Colon (tissue), 2 donors: ENCODE data around the gene CDH4.

Experiments
- FAIRE-seq: peaks from 2 replicates; lab custom pipeline; 2012; peaks lifted over from hg19 to GRCh38; lab: Jason Lieb, UNC
- donor health status: control.
- donor health status: control.

Gene CDH4

GRCh38 chr20:61918548-61918947 is 666.5 kb downstream of the CDH4 start:
- FAIRE-seq: no peak

DNA sequence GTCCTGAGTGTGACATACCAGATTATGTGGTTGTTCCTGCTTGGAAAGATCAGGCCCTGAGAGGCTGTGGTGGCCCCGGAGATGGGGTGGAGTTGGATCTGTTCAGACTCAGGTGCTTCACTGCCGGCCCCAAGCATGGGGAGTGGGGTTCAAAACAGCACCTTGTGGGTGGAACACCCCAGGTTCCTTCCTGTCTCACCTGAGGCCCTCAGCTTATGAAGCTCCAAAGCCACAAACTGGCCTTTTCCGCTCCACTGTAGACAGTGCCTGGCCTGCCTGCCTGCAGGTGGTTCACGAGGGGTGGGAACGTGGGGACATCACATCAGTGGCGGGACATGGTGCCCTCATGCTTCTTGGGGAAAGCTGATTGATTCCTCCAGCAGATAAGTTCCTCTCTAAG is 667.2 kb downstream of the CDH4 start:
- FAIRE-seq: no peak

DNA sequence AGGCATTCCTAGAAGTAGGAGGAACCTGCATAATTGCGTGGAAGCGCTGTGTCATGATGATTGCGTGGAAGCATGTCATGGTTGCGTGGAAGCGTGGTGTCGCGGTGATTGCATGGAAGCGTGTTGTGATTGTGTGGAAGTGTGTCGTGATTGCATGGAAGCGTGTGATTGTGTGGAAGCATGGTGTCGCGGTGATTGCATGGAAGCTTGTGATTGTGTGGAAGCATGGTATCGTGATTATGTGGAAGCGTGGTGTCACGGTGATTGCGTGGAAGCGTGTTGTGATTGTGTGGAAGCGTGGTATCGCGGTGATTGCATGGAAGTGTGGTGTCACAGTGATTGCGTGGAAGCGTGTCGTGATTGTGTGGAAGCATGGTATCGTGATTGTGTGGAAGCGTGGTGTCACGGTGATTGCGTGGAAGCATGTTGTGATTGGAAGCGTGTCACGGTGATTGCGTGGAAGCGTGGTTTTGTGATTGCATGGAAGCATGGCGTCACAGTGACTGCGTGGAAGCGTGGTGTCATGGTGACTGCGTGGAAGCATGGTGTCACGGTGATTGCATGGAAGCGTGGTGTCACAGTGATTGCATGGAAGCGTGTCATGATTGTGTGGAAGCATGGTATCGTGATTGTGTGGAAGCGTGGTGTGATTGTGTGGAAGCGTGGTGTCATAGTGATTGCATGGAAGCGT is 667.8 kb downstream of the CDH4 start:
- no peak for FAIRE-seq

DNA sequence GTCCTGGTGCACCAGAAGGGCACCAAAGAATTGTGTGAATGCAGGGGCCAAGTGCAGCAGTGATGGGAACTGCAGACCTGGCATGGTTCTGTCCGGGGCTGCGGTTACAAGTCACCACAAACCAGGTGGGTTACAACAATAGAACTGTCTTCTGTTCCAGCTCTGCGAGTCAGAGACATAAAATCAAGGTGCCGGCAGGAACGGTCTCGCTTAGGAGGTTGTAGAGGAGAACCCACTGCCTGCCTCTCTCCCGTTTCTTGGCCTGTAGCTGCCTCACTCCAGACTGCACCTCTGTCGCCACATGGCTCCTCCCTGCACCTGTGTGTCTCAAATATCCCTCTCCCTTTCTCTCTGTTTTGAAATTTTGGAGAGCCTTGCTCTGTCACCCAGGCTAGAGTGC is 670.4 kb downstream of the CDH4 start:
- FAIRE-seq: no peak

DNA sequence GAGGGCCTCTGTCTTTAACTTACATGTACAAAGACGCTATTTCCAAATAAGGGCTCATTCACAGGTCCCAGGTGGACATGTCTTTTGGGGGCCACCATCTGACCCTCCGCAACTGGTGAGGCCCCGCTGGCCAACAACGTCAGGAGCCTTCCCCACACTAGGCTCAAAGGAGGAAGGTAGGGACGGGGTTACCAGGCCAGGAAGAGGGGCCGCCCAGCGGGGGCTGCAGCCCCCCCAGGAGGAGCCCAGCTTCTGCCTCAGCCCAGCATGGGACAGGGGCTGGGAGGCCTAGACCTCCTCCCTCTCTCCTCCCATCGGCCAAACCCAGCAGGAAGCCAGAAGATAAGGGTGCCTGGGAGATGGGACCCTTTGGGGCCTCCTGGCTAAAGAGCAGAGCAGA is 670.9 kb downstream of the CDH4 start:
- no peak for FAIRE-seq

GRCh38 chr20:61923371-61924166 is 671.5 kb downstream of the CDH4 start:
- FAIRE-seq: no peak

DNA sequence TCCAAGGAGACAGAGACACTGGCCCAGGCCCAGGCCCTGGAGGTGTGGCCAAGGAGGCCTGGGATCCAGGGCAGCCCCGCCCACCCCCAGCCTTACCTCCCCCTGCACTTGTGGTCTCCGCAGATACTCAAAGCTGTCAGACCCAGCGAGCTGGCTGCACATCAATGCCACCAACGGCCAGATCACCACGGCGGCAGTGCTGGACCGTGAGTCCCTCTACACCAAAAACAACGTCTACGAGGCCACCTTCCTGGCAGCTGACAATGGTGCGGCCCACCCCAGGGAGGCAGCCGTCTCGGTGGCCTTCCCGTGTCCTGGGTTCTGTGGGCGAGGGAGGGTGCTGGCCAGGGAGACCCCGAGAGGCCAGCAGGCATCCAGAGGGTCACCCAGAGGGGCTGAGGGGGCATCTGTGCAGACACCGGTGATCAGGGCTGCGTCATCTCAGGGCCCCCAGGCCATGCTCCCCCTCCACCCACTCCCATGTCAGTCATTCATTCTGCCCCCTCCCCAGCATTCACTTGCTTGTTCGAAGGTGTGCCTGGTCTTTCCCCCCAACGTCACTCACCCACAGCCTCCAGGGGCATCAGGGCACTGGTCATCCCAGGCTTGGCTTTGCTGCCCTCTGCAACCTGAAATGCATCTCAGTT is 672.3 kb downstream of the CDH4 start:
- no peak for FAIRE-seq

DNA sequence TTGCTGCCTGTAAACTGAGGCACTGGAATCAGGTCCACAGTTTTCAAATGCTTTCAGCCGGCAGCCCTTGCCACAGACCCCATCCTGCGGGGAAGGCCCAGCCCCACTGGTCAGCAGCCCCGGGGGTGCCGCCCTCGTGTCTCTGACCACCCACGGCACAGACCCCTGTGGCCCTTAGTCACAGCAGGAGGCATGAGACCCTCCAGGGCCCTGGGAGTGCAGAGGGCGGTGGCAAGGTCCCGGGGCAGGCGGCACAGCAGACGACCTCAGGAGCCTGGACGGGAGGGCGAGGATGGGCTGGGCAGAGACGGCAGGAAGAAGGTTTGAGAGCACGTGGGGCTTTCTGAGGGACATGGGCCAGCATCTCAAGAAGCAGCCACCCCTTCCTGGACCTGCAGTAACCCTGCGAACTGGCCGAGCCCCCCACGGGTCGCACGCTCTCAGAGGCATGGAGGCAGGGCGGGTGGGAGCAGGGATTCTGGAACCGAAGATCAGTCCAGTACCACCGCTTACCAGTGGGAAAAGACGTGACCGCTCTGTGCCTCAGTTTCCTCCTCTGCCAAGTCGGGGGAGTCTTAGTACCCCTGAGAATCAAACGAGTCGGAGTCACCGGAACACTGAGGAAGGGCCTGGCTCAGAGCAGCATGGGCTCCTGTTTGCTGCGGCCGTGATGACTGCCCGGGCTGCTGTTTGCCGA is 672.9 kb downstream of the CDH4 start:
- FAIRE-seq: no peak

- FAIRE-seq: no peak
Observed at GRCh38 chr20:61925555-61926252, 673.6 kb downstream of the CDH4 start.

- FAIRE-seq: no peak
Observed at GRCh38 chr20:61926253-61926613, 674.2 kb downstream of the CDH4 start.

DNA sequence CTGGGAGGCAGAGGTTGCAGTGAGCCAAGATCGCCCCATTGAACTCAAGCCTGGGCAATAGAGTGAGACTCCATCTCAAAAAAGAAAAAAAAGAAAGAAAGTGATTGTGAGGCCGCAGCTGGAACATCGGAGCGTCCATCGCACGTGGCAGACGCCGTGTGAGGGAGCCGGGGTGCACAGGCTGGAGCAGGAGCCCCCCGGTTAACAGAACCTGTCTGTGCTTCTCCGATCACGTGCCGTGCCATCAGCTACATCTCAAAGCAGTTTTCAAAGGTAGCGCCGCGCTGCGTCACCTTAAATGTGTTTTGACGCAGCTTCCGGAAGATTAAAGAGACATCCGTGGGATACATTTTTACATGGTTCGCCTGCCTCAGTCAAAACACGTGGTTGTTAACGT is 674.7 kb downstream of the CDH4 start:
- no peak for FAIRE-seq

DNA sequence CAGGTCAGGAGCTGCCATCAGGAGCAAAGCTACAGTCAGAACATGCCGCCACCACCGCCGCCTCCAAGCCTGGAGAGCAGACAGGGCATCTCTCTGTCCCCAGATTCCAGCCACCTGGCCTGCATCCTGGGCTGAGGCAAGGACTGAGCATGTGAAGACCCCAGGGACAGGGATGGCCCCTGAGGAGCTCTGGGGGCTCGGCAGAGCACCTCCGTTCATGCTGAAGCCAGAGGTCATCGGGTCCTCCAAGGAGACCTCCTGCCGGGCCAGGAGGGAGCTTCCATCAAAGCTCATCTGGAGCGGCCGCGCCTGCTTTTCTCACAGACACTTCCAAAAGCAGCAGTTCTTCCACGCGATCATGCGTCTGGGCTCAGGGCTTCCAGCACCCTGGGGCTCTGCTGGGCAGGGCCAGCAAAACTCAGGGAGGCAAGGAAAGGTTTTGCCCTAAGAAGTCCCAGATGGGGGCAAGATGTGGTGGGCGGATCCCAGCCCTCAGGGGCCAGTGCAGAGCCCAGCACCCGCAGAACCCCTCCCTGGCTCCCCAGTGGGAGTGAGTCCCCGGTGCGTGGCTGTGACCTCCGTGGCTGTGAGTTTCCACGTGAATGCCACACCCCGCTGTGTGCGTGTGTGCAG is 675.2 kb downstream of the CDH4 start:
- no peak for FAIRE-seq

DNA sequence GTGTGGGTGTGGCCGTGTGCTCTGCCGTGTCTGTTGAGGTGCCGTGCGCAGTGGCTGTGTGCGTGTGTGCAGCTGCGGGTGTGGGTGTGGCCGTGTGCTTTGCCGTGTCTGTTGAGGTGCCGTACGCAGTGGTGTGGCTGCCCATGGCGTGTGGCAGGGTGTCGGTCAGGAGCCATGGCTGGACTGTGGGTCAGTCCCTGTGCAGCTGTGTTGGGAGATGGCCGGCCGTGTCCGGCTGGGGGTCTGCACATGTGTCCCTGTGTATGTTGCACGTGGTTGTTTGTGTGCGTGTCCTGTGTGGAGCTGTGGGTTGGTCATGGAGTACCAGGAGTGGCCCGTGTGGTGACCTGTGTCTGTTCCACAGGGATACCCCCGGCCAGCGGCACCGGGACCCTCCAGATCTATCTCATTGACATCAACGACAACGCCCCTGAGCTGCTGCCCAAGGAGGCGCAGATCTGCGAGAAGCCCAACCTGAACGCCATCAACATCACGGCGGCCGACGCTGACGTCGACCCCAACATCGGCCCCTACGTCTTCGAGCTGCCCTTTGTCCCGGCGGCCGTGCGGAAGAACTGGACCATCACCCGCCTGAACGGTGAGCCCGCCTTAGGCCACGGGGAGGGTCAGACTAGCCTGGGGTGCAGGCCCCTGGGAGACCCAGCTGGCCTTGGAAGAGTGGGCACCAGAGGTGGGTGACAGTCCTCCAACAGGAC is 675.9 kb downstream of the CDH4 start:
- no peak for FAIRE-seq

- no peak for FAIRE-seq
Observed at GRCh38 chr20:61929561-61929960, 677.5 kb downstream of the CDH4 start.

DNA sequence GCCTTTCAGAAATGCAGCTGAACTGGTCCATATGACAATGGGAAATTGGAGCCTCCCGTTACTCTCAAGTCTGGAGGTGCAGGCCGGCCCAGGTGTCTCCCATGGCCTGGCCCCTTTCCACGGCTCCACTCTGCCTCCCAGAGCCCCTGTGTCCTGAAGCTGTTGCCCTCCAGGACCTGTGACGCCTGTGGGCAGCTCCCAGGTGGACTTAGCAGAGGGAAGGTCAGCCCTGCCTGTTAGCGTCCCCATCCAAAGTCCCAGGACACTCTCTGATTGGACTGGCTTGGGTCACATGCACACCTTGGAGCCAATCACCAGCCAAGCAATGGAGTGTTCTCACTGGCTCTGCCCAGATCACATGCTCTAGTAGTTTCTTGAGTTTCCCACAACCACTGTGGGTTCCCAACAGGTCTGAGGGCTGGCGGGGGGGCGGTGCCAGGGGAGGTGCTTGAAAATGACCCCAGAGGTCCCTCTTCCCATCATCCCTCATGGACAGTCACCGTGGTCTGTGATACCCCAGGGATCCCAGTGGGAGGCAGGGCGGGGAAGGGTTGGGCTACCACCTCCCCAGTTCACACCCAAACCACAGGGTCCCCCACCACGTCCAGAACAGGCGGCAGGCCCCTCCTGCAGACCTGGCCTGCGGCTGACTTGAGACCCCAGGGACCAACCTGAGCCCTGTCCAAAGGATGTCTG is 678.1 kb downstream of the CDH4 start:
- no peak for FAIRE-seq

DNA sequence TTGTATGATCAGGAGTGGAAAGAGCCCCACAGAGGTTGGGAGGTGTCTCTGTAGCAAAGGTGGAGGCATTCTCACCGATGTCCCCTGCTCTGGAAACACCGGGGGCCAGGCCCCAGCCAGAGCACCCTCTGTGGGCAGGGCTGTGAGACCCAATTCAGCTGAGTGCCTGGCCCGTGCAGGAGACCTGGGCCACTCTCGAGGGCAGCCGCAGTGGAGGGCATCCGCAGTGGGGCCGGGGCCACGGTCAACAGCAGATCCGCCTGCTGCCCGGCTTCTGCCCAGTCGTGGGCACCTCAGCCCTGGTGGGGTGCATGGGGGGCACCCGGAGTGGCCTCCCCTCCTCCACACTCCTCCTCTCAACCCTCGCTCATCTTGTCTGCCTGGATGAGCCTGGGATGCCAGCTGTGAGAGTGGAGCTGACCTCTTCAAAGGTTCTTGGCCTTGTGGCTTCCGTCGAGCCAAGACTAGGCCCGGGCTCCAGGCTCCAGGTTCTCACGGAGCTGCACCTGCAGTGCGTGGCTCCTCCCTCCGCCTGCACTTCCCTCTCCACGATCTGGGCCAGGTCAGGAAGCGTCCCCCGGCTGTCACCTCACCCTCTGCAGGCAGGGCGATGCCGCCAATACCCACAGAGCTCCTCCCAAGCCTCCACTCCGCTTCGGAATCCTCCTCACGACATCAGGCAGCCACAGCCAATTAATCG is 678.9 kb downstream of the CDH4 start:
- FAIRE-seq: no peak

DNA sequence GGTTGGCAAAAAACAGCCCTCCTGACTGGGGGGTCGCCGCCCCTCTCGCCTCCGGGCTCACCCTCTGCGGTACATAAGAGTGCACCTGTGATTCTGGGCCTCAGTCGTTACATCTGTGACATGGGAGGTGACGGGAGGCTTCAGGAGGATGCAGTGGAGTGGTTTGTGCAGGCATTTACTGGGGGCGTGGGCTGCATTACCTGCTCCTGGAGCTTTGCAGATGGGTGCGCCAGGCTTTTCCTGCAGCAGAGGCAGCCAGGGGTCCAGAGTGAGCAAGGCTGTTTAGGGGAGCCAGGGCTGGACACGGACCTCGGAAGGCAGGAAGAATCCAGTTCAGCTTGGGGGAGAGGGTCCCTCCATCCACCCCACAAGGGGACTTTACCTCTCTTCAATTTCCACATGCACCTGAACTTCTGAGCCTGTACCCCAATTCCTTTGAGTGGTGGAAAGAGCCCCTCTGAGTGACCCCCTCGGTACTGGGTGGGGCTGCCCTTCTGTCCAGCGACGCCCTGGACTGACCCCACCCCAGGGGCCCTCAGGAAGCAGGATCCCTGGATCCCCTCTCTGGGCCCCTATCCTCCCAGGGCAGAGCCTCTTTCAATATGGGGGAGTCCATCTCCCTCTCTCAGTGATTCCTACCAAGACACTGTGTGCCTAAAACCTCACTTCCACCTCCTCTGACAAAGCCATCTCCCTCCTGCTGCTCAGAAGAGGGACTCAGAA is 679.6 kb downstream of the CDH4 start:
- no peak for FAIRE-seq

DNA sequence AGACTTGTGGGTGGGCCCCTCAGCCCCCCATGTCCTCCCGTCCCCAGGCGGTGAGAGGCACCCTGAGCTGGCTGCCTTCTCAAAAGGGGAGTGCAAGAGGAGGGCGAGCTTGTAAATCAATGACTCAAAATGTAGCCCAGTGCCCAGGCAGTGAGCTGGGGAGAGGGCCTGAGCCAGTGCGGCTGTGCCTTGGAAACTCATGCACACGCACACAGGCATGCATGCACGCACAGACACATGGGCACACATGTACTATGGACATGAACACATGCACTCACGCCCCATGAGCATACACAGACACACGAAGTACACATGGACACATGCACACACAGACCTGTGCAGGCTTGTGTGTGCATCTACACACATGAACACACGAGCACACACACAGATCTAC is 680.1 kb downstream of the CDH4 start:
- no peak for FAIRE-seq
